Muscle layer of colon (tissue), 2 donors: ENCODE measurements around the gene SEC22C.

Experiments
- H3K27ac ChIP-seq: one replicate; pipeline ENCODE4 v1.7.0; 2013; ENCODE audit warnings: low read depth, mild to moderate bottlenecking, low read length, moderate library complexity
- H3K27me3 ChIP-seq, 2 donors: one replicate each; pipeline ENCODE4 v1.7.0; 2013; ENCODE audit warnings: low read length in 2 of 2, mild to moderate bottlenecking in 2 of 2; ENCODE audit not compliant: insufficient read depth in 2 of 2, control insufficient read depth in 1 of 2
- H3K36me3 ChIP-seq: one replicate; pipeline ENCODE4 v1.7.0; 2013; ENCODE audit warnings: mild to moderate bottlenecking, low read length; ENCODE audit not compliant: insufficient read depth
- H3K4me1 ChIP-seq: one replicate; pipeline ENCODE4 v1.7.0; 2013; ENCODE audit warnings: mild to moderate bottlenecking, low read length; ENCODE audit not compliant: insufficient read depth
- H3K4me3 ChIP-seq, 2 donors: one replicate each; pipeline ENCODE4 v1.7.0; 2013; ENCODE audit warnings: low read length in 2 of 2, low read depth in 1 of 2, mild to moderate bottlenecking in 1 of 2, moderate library complexity in 1 of 2
- H3K9ac ChIP-seq: one replicate; pipeline ENCODE4 v1.7.0; 2013; ENCODE audit warnings: low read length
- H3K9me3 ChIP-seq: one replicate; pipeline ENCODE4 v1.7.0; 2013; ENCODE audit warnings: mild to moderate bottlenecking, low read length
- donor health status: abdominal sarcoma.
- donor health status: Adenocarcinoma of cecum.

The SEC22C gene

DNA sequence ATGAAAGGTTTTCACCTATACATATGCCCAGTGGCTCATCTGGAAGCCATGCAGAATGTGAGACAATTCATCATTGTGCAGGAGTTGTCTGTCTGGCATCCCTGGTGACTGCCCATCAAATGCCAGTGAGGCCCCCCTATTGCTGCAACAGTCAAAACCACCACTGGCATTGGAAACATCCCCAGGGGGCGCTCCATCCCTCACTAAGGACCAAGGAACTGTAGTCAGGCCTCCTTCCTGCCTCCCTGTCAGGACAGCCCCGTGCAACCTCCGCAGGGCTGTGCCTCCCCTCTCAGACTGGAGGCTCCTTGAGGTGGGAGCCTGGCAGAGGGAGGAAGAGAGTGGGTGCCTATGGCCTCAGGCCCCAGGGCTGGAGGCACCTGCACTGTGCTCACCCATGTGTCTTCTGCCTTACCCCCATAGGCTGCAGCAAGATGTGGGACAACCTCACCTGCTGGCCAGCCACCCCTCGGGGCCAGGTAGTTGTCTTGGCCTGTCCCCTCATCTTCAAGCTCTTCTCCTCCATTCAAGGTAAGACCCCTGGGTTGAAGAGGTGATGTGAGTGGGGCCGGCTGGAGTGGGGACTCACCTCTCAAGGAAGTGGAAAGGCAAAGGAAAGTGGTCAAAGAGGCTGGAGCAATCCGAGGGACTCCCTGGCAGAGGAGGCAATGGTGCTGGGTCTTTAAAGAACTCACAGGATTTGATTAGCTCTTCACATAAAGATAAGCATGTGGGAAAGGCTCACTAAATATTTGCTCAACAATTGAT lies 62.8 kb downstream of the SEC22C start:
- Histone ChIP-seq H3K4me3 (no peak overlapping the region), H3K27ac (no peak overlapping the region), H3K9me3 (no peaks in the 10 kb centered on the region), H3K36me3 (no peaks in the 10 kb centered on the region), H3K9ac (no peak overlapping the region), H3K4me1 (no peaks in the 10 kb centered on the region), H3K27me3 (no peaks in the 10 kb centered on the region)

DNA sequence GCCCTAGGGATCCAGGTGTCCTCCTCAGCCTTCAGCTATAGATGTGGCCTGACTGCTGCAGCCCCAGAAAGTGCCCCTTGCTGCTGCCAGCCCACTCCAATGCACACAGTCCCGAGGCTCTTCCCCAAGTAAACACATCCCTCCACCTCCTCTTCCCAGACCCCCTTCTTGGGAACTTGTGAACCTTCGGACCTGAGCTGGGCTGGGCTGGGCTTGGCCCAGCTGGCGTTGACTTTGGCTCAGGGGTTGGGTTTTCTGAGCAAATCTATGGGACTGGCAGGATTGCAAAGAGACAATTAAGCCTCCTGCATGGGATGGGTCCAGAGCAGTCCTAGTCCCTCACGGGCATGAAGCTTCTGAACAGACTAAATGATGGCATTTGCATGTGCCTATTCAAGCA lies 64.7 kb downstream of the SEC22C start:
- no peak overlapping the region for H3K4me3 ChIP-seq
- no peak overlapping the region for H3K27ac ChIP-seq
- H3K9ac ChIP-seq: no peak overlapping the region
- H3K9me3 ChIP-seq: no peaks in the 10 kb centered on the region
- H3K4me1 ChIP-seq: no peaks in the 10 kb centered on the region
- H3K36me3 ChIP-seq: no peaks in the 10 kb centered on the region
- H3K27me3 ChIP-seq: no peaks in the 10 kb centered on the region

DNA sequence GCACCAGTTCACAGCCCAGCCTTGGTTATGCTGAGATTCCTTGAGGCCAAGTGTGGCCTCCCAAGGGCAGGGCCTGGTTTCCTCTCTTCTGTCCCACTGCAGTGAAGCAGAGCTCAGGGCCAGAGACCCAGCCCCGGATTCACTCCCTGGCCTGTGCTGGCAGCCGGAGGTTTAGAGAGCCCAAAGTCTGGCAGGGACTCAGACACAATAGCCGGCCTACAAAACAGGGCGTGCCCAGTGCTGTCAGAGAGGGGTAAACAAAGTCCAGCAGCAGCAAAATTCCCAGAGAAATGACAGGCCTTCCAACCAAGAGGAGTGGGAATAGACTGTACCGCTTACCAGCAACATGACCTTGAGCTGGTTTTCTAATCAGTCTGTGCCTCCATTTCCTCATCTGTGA lies 65.3 kb downstream of the SEC22C start:
- H3K4me3 ChIP-seq: no peak overlapping the region
- no peak overlapping the region for H3K9ac ChIP-seq
- no peaks in the 10 kb centered on the region for H3K27me3 ChIP-seq
- H3K9me3 ChIP-seq: no peaks in the 10 kb centered on the region
- no peaks in the 10 kb centered on the region for H3K36me3 ChIP-seq
- no peaks in the 10 kb centered on the region for H3K4me1 ChIP-seq
- no peak overlapping the region for H3K27ac ChIP-seq

DNA sequence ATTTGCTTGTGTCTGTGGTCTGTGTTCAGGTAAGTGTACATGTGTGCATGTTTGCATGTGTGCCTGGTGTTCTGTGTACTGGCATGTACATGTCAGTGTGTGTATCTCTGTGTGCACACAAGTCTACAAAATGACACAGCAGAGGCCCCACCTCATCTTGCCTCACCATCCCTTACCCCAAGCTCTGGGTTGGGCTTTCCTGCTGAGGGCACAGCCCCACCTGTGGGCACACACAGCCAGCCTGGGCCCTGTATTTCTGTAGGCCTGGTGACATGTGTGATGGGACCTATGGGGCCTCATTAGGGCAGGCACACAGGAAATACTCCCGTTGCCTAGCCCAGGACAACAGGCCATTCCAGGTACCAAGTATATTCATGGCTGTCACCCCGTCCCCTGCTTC lies 65.8 kb downstream of the SEC22C start:
- Histone ChIP-seq H3K9me3 (no peaks in the 10 kb centered on the region), H3K4me3 (no peak overlapping the region), H3K27me3 (no peaks in the 10 kb centered on the region), H3K4me1 (no peaks in the 10 kb centered on the region), H3K27ac (no peak overlapping the region), H3K36me3 (no peaks in the 10 kb centered on the region), H3K9ac (no peak overlapping the region)

DNA sequence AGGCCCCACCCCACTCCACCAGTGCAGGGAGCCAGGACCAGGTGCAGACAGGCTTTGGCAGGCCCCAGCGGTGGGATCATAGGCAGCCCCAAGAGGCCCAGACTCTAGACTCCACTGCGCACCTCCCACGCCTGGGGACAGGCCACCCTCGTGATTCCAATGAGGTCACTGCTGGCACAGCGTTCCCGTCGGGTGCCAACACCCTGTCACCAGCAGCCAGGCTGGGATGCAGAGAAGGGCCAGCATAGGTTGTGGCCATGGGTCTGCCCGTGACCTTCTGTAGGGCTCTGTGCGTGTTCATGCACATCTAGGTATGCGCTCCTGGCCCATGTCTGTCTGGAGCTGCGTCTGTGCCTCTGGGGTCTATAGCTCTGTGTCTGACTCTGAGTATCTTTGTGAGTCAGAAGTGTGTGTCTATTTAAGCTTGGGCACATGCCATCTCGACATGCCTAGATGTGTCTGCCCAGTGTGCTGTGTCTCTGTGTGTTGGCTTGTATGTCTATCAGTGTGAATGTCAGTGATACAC lies 66.3 kb downstream of the SEC22C start:
- H3K36me3 ChIP-seq: no peaks in the 10 kb centered on the region
- H3K4me3 ChIP-seq: no peak overlapping the region
- no peaks in the 10 kb centered on the region for H3K4me1 ChIP-seq
- H3K27me3 ChIP-seq: no peaks in the 10 kb centered on the region
- H3K27ac ChIP-seq: no peak overlapping the region
- H3K9me3 ChIP-seq: no peaks in the 10 kb centered on the region
- H3K9ac ChIP-seq: no peak overlapping the region

DNA sequence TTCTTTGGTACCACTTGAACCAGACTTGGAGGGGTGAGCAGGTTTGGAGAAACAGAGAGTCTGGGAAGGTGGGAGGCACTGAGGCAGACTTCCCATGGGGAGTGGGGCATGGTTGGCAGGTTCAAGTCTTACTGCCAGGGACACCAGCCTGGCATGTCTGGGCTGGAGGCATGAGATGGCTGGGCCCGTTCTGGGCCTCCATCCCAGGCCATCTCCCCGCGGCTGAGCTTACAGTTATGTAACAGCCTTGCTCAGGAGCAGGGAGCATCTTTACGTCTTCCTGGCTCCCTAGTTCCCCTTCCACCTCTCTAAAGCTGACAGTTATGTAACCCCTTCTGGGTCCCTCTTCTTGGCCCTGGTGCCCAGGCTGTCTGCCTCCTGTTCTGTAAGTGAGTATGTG lies 66.9 kb downstream of the SEC22C start:
- no peak overlapping the region for H3K27ac ChIP-seq
- no peaks in the 10 kb centered on the region for H3K36me3 ChIP-seq
- H3K4me3 ChIP-seq: no peak overlapping the region
- H3K4me1 ChIP-seq: no peaks in the 10 kb centered on the region
- no peaks in the 10 kb centered on the region for H3K9me3 ChIP-seq
- H3K9ac ChIP-seq: no peak overlapping the region
- H3K27me3 ChIP-seq: no peaks in the 10 kb centered on the region

DNA sequence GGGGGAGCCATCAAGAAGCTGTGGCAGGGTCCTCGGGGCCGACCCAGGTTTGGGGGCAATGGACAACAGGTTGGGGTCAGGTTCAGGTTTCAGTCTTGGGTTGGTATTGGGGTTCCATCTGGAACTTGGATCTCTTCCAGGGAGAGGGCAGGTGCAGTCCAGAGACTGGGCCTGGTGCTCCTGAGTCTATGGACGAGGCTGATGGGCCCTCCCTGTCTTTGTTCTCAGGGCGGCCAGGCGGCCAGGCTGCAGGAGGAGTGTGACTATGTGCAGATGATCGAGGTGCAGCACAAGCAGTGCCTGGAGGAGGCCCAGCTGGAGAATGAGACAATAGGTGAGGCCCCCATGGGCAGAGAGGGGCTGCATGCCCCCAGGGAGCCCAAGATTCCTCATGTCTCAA lies 68.2 kb downstream of the SEC22C start:
- H3K9ac ChIP-seq: no peak overlapping the region
- no peaks in the 10 kb centered on the region for H3K27me3 ChIP-seq
- no peaks in the 10 kb centered on the region for H3K4me1 ChIP-seq
- H3K27ac ChIP-seq: no peak overlapping the region
- no peaks in the 10 kb centered on the region for H3K36me3 ChIP-seq
- H3K9me3 ChIP-seq: no peaks in the 10 kb centered on the region
- no peak overlapping the region for H3K4me3 ChIP-seq

DNA sequence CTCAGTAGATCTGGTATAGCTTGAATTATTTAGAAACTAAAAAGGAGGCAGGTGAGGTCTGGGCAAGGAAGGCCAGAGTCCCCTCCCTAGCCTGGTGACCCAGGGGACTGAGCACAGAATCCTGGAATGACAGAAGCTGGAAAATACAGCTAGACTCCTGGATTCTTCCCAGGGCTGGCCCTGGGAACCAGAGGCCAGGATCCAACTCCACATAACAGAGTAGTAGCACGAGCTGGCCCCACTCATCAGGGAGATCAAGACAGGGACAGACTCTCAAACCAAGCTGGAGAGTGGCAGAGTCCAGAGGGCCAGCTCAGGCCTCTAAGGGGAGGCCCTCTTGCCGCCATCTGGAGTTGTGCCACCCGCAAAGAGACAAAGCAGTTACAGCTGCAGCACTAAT lies 68.6 kb downstream of the SEC22C start:
- Histone ChIP-seq H3K9ac (no peak overlapping the region), H3K4me1 (no peaks in the 10 kb centered on the region), H3K27ac (no peak overlapping the region), H3K27me3 (no peaks in the 10 kb centered on the region), H3K36me3 (no peaks in the 10 kb centered on the region), H3K9me3 (no peaks in the 10 kb centered on the region), H3K4me3 (no peak overlapping the region)

DNA sequence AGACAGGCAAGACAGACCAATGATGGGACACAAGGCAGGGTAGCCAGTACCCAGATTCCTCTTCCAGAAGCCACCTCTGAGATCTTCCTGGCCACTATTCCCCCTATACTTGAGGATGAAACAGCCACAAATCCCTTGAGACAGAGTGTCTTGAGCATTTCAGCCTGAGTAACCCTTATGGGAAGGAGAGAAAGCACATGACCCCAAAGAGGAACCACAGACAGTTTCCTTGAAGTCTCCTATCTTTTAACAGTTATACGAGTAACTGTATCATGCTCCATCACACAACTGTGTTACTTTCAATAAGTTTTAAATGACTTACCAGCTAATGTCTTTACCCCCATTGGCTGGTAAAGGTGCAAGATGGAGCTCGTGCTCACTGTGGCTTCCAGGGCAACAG lies 70.0 kb downstream of the SEC22C start:
- H3K9me3 ChIP-seq: no peaks in the 10 kb centered on the region
- no peak overlapping the region for H3K4me3 ChIP-seq
- H3K9ac ChIP-seq: no peak overlapping the region
- H3K27me3 ChIP-seq: no peaks in the 10 kb centered on the region
- H3K4me1 ChIP-seq: no peaks in the 10 kb centered on the region
- no peaks in the 10 kb centered on the region for H3K36me3 ChIP-seq
- H3K27ac ChIP-seq: no peak overlapping the region

DNA sequence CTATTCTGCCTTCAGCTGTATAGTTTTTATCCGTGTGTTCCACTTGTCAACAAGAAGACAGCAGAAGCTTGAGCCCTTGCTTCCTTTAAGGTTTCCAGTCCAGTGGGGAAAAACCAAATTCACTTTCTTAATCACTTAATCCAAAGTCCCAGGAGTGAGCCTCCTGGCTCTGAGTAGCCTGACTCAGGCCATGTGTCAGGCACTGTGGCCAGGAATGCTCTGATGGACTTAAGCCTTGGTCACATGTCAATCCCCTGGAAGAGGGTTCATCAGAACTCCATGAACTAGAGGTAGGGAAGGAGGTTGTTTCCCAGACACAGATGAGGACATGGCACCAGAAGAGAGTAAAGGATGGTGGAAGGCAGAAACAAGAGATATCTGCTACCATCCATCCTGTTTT lies 70.6 kb downstream of the SEC22C start:
- H3K27ac ChIP-seq: no peak overlapping the region
- no peaks in the 10 kb centered on the region for H3K27me3 ChIP-seq
- no peaks in the 10 kb centered on the region for H3K9me3 ChIP-seq
- no peak overlapping the region for H3K4me3 ChIP-seq
- no peak overlapping the region for H3K9ac ChIP-seq
- H3K4me1 ChIP-seq: no peaks in the 10 kb centered on the region
- H3K36me3 ChIP-seq: no peaks in the 10 kb centered on the region

DNA sequence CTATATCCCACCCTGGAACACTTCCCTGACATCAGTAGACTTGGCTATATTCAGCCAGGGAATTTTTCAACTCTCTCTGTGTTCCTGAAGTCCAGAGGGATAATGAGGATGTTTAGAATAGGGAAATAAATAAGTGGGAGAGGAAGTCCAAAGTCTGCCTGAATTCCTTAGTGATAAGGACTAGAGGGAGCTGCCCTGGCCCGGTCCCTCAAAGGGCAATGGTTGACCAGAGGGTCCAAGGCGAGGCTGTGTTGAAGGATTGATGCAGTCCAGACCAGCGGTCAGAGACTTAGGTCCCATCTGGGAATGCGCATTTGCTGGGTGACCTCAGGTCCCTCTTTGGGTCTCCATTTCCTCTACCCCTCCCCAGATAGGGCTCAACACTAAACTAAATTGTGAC lies 71.4 kb downstream of the SEC22C start:
- no peak overlapping the region for H3K27ac ChIP-seq
- H3K9me3 ChIP-seq: no peaks in the 10 kb centered on the region
- H3K9ac ChIP-seq: no peak overlapping the region
- no peak overlapping the region for H3K4me3 ChIP-seq
- H3K27me3 ChIP-seq: no peaks in the 10 kb centered on the region
- H3K36me3 ChIP-seq: no peaks in the 10 kb centered on the region
- no peaks in the 10 kb centered on the region for H3K4me1 ChIP-seq

DNA sequence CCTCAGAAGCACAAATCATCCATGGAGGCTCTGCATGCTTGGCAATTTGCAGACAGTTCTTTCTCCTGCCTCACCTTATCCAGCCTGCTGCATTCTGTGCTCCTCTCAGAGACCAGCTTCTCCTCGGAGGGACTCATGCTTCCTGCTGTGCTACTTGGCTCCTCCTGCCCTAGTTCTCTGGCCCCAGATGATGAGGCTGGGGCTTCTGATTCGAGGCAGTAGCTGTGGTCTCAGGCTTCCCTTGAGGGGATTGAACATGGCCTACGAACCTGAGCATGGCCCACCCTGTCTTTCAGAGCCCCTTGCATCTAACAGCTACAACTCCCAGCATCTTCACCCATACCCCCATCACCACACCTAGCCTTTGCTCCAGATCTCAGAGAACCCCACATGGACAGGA lies 72.7 kb downstream of the SEC22C start:
- H3K9ac ChIP-seq: no peak overlapping the region
- no peaks in the 10 kb centered on the region for H3K4me1 ChIP-seq
- H3K4me3 ChIP-seq: no peak overlapping the region
- no peak overlapping the region for H3K27ac ChIP-seq
- no peaks in the 10 kb centered on the region for H3K27me3 ChIP-seq
- no peaks in the 10 kb centered on the region for H3K36me3 ChIP-seq
- no peaks in the 10 kb centered on the region for H3K9me3 ChIP-seq
